Measurements from ENCODE around the gene RAB6A.

The RAB6A gene

DNA sequence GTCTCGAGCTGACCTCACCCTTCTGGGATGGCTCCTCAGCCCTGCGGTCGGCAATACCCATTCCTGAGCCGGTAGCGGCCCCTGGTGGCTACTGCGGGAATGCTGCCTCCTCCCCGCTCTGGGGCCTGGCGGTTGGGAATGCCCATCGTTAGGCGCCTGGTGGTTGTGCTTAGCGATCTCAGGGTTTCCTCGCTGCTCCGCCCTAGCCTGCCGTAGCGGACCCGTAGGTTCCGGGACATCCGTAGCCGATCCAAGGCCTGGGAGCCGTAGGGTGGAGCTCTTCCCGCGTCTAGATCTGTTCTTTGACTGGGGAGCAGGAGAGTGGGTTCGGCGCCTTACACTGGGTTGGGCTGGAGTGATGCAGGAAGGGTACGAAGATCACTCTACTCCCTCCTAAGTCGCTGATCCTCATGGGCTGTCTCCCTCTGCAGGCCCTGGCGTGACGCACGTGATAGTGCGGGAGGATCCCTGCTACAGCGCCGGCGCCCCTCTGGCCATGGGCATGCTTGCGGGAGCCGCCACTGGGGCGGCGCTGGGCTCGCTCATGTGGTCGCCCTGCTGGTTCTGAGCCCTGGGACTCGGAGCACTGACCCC lies 99.7 kb downstream of the RAB6A start:
- DNase-seq (ENCODE audit: low read depth): peak; percentile 28
- H3K4me3 ChIP-seq (ENCODE audit: low read depth, low read length): peak overlapping the region; percentile 45

DNA sequence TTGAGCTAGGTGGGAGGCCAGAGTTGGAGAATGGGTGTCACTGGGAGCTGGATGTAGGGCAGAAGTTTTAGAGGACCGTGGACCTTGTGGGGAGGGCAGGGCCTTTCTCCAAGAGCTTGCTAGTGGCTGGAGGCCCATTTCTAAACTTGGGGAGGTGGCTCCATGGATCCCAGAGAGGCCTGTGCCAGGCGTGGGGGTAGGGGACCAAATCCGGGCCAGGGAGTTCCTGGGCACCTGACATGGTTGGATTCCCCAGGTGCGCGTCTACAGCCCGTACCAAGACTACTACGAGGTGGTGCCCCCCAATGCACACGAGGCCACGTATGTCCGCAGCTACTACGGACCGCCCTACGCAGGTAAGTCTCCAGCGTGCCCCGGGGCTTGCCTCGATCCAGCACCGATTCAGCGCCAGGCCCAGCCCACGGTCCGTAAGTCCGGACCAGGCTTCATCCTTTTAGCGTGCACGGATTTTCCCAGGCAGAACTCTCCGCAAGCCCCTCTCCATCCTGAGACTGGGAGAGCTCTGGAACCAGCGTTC lies 100.3 kb downstream of the RAB6A start:
- no peak for DNase-seq (ENCODE audit: low read depth)
- peak overlapping the region; percentile 45 for H3K4me3 ChIP-seq (ENCODE audit: low read depth, low read length)

DNA sequence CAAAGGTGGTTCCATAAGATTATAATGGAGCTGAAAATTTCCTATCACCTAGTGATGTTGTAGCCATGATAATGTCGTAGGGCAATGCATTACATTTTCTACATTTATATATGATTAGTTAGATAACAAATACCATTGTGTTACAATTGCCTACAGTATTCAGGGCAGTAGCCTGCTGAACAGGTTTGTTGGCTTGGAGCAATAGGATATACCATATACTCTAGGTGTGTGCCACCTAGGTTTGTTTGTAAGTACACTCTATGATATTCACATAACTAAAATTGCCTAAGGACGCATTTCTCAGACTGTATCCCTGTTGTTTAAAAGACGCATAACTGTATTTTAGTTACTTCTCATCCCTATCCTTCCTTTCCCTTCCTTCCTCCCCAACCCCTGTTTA lies 100.9 kb downstream of the RAB6A start:
- no peak for DNase-seq (ENCODE audit: low read depth)
- no peak overlapping the region for H3K4me3 ChIP-seq (ENCODE audit: low read depth, low read length)

DNA sequence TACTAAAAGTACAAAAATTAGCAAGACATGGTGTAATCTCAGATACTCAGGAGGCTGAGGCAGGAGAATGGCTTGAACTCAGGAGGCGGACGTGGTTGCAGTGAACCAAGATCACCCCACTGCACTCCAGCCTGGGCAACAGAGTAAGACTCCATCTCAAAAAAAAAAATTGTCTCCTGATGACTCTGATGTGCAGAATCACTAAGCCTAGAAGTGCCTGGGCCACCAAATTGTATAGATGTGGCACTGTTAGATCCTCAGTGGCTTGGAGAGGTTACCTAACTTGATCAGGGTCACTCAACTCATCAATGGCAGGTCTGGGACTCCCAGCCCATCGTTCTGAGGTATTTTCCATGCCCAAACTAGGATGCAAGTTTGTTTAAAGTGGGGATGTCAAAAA lies 103.9 kb downstream of the RAB6A start:
- no peak for DNase-seq (ENCODE audit: low read depth)
- H3K4me3 ChIP-seq (ENCODE audit: low read depth, low read length): no peak overlapping the region

DNA sequence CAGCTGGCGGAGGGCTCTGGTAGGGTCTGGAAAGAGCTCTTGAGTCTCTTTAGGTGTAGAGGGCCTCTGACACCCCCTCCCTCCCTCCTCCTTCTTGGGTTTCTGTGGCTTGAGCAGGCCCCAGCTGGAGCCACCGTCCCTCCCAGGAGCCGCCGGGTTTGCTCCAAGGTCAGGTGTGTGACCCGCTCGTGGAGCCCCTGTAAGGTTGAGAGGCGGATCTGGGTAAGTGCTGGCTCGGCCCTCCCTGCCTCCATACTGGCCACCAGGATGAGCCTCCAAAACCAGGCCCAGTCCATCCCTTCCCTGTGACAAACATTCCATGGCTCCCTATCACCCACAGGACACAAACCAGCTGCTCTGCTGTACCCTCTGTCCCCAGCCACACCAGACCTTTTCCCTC lies 105.2 kb downstream of the RAB6A start:
- DNase-seq (ENCODE audit: low read depth): no peak
- H3K4me3 ChIP-seq (ENCODE audit: low read depth, low read length): no peak overlapping the region

DNA sequence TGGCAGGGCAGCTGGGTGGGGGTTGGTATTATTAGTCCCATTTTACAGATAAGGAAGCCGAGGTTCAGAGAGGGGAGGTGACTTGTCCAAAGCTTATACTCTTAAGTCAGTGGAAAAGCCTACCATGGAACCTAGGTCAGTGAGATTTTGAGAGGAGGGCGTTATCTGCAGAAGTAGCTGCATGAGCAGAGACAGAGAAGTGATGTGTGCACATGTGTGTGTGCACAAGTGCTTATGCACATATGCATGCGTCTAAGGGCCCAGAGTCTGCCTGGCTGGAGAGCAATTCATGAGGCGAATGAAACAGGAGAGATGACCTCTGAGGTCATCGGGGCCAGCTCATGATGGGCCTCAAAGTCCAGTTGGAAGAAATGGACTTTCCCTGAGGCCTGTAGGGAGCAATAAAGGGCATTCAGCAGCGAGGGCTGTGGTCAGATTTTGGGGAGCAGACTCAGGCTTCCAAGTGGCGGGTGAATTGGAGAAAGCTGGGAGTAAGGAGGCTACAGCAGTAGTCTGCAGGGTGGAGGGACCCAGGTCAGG lies 106.3 kb downstream of the RAB6A start:
- no peak overlapping the region for H3K4me3 ChIP-seq (ENCODE audit: low read depth, low read length)
- no peak for DNase-seq (ENCODE audit: low read depth)

DNA sequence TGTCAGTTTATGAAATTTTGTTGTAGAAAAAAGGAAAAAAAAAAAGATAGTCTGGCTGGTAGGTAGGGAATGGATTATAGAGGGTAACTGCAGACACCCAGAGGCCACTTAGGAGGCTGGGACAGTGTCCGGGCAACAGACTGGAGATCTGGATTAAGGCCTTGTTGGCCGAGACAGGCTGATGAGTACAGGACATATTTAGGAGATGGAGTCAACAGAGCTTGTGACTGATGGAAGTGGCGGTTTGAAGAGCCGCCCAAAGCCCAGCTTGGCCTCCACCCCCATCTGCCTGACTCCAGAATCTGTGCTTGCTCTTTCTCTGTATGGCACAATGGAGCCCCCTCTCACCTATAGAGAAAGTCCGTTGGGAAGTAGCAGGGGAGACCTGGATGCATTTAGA lies 106.9 kb downstream of the RAB6A start:
- no peak for DNase-seq (ENCODE audit: low read depth)

DNA sequence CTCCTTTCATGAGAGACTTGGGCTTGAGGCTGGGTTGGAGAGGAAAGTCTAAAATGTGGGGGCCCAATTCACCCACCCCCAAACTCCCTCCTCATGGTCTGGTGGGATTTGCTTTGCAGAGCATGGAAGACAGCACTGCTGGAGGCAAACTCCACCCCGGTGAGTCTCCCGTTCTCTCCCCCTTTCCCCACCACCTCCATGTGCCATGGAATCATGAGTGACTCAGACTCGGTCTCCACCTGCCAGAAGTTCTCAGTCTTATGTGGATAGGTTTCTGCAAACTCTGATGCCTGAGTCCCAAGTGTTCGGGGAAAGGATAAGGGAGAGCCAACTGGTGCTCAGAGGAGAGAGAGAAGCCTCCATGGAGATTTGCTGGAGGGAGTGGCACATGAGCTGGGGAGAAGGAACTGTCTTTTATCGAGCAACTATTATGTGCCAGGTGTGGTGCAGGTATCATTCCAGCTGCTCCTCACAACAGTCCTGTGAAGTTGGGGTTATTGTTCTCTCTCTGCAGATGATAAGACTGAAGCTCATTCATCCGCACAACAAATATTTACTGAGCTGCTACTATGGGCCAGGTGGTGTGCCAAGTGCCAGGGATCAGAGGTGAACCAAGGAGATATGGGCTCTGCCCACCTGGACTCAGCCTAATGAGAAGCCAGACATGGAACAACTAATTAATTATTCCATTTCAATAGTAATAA lies 107.9 kb downstream of the RAB6A start:
- DNase-seq (ENCODE audit: low read depth): no peak
- no peak overlapping the region for H3K4me3 ChIP-seq (ENCODE audit: low read depth, low read length)

More for the DNA sequence above, 106.9 kb downstream of the RAB6A start:
- no peak overlapping the region for H3K4me3 ChIP-seq (ENCODE audit: low read depth, low read length)

DNA sequence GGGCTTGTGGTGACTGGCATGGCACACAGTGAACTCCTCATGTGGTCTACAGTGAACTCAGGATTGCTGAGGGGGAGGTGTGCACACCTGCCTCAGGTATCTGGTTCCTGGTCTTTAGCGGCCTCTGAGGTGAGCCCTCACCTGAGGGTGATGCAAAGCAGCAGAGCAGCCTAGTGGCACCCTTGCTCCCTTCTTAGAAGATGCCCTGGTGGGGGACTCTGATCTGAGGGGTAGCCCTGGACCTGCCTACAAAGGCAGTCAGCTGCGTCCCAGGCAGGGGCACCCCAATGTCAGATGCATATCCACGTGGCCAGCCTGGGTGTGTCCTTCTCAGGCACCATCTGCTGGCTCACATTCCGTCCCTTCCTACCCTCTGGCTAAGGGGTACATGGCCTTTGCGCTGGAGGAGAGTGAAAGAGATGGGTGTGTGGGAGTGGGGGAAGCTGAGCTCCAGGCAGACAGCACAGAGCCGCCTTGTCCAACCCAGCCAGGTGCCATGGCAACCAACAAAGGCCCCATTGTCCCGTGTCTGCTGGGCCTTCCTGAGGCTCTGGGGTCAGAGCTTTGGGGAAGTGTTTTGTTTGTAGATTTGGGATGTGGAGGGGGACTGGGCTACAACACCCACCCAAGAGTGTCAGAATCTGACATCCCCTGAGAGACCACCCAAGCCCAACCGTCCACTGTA lies 108.7 kb downstream of the RAB6A start:
- H3K4me3 ChIP-seq (ENCODE audit: low read depth, low read length): no peak overlapping the region
- no peak for DNase-seq (ENCODE audit: low read depth)

DNA sequence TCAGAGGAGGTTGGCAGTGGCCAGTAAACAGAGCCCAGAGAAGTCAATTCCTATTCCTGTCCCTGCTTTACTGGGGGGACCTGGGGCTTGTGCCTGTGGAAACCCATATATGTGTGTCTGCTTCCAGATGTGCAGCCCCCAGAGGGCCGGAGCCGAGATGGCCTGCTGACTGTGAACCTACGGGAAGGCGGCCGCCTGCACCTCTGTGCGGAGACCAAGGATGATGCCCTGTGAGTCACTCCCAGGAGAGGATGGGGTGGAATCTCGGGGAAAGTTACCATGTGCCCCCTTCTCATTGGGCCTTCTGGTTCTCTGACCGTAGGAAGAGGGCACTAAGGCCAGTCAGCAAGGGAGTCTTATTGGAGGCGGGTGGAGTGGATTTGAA lies 109.2 kb downstream of the RAB6A start:
- no peak overlapping the region for H3K4me3 ChIP-seq (ENCODE audit: low read depth, low read length)
- no peak for DNase-seq (ENCODE audit: low read depth)

DNA sequence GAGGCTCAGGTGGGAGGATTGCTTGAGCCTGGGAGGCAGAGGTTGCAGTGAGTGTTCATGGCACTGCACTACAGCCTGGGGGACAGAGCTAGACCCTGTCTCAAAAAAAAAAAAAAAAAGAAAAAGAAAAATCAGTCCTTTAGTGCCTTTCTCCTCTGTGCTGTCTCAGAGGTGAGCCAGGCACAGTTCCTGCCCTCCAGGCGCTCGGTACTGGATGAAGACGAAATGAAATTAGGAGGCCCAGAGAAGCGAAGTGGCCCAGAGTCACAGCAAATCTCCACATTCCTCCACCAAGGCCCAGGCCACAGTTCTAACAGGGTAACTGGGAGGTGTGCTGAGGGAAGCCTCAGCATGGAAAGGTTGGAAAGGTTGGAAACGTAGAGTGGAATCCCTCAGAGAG lies 109.6 kb downstream of the RAB6A start:
- no peak for DNase-seq (ENCODE audit: low read depth)
- H3K4me3 ChIP-seq (ENCODE audit: low read depth, low read length): no peak overlapping the region

DNA sequence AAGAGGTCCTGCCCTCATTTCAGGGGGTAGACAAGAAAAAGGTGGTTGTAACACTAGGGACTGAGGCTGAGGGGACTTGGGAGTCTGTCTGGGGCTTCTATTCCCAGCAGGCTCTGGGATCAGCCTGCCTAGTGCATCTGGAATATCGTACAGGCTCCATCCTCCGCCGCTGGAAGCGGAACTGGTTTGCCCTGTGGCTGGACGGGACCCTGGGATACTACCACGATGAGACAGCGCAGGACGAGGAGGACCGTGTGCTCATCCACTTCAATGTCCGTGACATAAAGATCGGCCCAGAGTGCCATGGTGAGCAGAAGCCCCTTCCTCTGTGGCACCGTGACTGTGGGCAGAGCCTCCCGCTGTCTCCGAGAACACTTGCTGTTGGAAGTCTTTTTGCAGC lies 110.5 kb downstream of the RAB6A start:
- no peak for DNase-seq (ENCODE audit: low read depth)
- H3K4me3 ChIP-seq (ENCODE audit: low read depth, low read length): no peak overlapping the region

DNA sequence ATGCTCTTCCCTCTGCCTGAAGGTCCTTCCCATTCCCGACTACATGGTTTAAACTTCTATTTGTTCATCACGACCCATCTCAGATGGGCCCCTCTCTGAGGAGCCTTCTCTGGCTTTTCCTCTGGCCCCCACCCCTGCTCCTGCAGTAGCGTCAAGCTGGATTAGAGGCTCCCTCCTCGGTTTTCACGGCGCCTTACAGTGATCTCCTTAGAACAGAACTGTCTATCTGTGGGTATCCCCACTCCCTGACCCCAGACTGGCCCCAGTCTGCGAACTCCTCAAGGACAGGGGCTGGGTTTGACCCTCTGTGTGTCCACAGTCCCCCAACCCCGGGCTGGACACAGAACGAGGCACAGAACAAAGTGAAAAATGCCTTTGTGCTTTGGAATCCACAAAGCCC lies 111.7 kb downstream of the RAB6A start:
- no peak for DNase-seq (ENCODE audit: low read depth)
- no peak overlapping the region for H3K4me3 ChIP-seq (ENCODE audit: low read depth, low read length)

DNA sequence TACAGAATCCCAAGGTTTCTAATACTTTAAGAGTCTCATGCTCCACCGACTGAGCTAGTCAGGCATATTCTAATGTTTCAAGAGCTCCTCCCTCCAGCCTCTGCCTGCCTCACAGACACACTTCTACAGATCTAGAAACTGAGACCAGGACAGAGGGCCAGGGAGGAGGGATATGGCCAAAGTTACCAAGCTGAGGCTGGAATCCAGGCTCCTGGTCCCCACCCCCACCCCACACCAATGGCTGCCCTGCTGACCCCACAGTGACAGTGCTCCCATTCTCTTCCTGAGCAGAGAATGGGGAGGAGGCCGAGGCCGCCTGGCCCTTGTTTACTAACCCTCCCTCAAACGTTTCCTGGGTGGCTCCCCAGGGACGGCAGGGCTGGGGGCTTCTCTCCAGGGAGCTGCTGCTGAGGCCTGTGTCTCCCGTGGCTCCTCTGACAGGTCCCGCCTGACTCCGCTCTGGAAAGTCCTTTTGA lies 112.3 kb downstream of the RAB6A start:
- no peak overlapping the region for H3K4me3 ChIP-seq (ENCODE audit: low read depth, low read length)
- DNase-seq (ENCODE audit: low read depth): no peak

DNA sequence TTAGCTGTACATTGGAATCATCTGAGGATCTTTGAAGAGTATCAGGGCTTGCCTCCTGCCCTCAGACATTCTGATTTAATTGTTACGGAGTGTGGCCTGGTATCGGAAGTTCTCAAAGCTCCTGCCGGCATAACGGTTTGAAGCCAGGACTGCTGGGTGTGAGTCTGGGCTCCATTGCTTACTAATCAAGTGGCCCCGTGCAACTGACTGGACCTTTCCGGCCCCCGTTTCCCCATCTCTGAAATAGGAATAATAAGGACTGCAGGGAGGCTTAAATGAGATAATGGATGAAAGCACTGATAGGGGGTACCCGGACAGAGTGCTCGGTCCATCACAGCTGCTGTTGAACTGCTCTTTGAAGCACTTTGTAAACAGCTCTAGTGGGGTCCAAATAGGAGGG lies 112.8 kb downstream of the RAB6A start:
- no peak overlapping the region for H3K4me3 ChIP-seq (ENCODE audit: low read depth, low read length)
- DNase-seq (ENCODE audit: low read depth): no peak

DNA sequence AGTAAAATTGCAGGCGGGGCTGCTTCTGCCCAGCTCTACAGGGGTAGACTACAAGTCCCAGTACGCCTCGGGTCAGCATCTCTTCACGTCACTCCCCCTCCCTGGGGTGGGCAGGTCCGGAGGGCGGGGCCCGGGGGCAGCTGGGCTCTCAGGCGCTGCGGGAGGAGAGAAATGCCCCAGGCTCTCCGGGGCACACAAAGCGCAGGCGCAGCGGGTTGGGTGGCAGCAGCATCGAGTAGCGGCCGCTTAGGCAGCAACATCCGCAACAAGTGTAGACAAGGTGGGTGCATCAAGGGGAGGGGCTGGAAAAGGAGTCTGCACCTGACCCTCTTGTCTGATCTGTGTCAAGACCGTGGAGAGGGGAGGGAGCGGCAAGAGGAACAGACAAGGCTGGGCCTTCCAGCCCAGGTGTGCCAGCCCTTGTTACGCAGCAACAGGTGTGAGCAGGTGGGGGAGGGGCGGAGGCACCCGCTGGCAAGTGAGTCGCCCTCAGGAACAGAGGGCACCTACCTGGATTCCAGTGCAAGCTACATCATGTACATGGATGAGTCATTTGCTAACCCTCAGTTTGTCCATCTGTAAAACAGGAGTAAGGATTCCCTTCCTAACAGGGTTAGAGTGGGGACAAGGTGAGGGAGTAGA lies 113.3 kb downstream of the RAB6A start:
- peak overlapping the region; percentile 16 for H3K4me3 ChIP-seq (ENCODE audit: low read depth, low read length)

DNA sequence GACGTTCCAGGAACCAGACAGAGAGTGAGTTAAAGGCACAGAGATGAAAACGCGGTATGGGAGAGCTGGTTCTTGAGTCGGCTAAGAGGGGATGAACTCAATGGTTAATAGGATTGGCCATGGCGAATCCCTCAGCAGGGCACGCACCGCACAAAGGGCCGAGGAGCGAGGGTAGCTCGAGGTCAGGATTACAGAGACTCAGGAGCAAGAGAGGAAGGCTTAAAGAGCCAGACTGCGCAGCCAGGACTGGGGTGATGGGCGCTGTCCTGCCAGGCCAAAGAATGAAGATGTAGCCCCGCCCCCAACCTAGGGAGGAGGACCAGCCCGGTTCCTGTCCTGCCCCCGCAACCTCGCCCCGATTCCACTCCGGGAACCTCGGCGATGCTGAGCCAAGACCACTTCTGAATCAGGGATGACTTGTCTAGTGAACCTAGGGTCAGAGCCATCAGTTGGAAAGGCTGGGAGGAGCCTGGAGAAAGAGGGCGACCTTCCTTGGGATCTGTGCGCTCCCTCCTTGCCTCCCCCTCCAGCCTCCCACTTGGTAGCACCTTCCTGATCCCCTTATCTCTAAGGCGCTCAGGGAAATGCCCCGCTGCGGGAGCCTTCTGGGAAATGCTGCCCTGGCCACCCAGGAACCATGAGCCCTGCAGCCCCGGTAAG lies 114.8 kb downstream of the RAB6A start, which contains the start of gene PLEKHB1:
Gene PLEKHB1, plus strand, starts transcription at position 610 of the 660 bp plus-strand sequence. Its CDS starts 28 bp downstream, at position 638.
- H3K4me3 ChIP-seq (ENCODE audit: low read depth, low read length): no peak within 1 kb of the TSS
- no peak for DNase-seq (ENCODE audit: low read depth)

More for the DNA sequence above, 113.3 kb downstream of the RAB6A start:
- DNase-seq (ENCODE audit: low read depth): peak; percentile 29

DNA sequence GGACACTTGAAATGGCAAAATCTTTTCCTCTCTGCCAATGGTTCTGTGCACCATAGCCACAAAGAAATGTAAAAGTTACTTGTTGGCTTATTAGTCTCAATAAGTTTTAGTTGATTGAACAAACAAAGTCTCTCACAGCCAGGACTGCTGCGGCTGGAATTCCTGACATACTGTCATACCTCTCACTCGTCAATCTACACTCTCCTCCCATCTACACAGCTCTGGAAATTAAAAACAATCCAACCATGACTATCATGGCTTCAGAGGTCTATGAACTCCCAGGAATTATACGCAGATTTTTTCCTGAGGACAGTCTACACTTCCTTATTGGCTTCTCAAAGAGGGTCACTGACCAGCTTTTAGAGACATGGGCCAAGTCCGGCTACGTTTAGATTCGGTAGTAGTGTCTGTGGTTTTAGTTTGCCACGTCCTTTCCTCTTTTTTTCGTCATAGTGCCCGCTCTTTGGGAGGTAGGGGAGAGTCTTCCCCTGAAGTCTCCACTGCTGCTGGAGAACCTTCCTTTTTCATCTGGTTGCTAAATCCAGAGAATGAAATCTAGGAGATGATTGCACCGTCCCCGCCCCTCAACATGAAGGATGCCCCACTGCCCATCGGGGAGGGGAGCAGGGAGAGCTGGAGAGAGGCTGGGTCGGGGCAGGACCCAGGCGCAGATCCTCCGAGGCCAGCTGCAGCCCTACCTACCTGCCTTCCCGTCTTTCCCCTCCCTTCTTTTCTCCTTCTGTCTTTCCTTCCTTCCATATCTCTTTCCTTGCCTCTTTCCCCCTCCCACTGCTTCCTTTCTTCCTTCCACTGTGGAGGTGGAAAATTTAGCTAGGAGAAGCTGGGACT lies 115.5 kb downstream of the RAB6A start:
- no peak overlapping the region for H3K4me3 ChIP-seq (ENCODE audit: low read depth, low read length)
- no peak for DNase-seq (ENCODE audit: low read depth)

Data from skeletal muscle cell (primary cell).